Stimulated activated CD8-positive, alpha-beta memory T cell treated with anti-CD3 and anti-CD28 coated beads, Interleukin-7, amount 100 ng/mL, for 24 hours (primary cell): Measurements from ENCODE around the gene PML.

Source experiments
- DNase-seq: peaks from one replicate; pipeline ENCODE4 v3.0.0-alpha.2; 2020; ENCODE audit warnings: low read depth

PML gene

DNA sequence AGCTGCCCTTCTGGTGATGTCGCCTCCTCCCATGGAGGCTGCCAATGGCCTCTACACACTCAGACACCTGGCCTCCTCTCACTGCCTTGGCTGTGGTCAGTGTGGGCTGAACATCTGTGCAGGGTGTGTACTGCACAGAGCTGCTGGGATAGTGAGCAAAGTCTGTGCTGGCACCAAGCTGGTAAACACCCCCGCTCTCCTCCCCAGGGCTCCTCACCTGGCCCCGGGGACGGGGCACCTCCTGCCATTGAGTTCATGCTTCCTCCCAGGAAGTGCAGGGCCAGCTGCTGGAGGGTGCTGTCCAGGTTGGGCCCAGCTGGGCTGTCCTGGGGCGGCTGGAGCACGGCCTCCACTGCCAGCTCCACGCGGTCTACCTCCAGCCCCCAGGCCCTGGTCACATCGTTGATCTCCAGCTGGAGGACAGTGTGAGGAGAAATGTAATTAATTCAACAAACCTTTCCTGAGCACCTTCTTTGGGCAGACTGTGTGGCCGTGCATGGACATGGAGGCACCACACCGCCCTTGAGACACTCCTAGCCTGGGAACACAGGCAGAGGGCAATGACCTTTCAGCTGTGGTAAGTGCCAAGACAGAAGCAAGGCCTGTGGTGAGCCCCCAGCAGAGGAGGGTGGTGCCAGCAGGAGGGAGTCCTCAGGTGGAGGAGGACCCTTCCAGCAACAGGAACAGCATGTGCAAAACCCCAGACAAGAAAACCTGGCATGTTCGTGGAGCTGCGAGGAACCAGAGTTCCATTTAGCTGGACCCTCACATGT, 9.2 kb upstream of the PML start:
- DNase-seq, result no peak

GRCh38 chr15:73986055-73986775, 8.3 kb upstream of the PML start:
- no peak for DNase-seq

- DNase-seq, result no peak
These were observed 7.8 kb upstream of the PML start for GRCh38 chr15:73986776-73987056.

DNA sequence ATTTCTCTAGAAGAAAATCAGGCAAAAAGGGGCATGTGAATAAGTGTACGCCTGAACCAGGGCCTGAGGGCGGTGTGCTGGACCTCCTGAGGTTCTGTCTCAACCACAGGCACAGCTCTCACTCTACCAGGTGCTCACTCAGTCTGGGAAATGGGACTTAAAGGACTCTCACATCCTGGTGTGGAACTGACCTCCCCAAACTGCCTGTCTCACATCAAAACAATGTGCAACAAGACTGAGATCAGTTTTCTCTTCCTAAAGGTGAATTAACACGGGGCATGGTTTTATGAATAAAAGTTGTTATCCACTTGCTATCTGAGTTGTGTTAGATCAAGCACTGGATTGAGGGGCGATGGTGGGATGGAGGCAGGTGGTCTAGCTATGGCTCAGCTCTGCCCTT, 7.3 kb upstream of the PML start:
- DNase-seq, result no peak

GRCh38 chr15:73987681-73988444, 6.7 kb upstream of the PML start:
- no peak for DNase-seq

DNA sequence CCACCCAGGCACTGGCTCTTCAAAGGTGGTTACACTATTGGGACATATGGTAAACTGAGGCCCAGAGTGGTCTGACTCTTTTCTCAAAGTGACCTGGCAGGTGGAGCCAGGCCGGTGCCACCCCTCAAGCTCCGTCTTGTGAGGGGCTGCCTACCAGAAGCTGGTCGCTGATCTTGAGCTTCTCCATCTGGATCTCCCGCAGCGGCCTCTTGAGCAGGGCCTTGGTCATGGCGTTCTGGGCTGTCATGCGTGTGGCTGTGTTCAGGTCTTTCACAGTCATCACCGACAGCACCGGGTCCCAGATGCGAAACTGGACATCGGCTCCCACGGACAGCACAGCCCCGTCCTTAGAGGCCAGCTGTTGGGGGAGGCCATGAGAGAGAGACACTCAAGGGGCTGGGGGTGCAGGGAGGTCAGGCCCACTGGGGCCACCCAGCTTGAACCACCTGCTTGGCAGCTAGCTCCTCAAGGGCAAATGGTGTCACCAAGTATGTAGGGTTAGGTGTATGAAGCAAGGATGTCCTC, 6.0 kb upstream of the PML start:
- no peak for DNase-seq

DNA sequence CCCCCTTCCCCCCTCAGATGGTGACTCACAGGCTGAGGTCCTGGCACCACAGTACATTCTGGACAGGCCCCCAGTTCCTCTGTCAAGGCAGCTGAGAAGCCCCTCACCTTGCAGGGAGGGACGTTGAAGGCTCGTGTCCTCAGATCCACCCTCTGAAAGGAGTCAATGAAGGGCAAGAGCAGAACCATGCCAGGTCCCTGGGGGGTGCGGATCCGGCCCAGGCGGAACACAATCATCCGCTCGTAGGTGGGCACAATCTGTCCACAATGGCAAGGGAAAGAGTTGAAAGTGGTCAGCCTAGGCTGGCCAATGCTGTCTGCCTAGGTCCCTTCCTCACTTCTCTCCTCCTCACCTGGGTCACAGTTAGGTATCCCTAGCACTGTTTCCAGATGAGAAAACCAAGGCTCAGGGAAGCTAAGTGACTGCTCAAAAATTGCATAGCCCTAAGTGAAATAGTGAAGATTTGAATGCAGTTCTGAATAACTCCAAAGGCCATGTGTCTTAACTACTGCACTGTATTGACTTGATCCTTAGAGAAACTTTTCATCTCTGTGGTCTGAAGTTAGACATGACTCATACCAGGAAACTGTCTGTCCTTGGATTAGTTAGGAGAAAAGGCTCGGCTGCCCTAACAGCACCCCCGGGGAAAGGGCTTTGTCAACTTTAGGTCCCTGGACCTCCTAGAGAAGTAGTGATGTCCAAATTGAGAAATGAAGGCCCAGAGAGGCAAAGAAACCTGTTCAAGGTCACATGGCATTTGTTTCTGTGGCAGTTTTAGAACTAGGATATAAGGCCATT, 5.3 kb upstream of the PML start:
- no peak for DNase-seq

DNA sequence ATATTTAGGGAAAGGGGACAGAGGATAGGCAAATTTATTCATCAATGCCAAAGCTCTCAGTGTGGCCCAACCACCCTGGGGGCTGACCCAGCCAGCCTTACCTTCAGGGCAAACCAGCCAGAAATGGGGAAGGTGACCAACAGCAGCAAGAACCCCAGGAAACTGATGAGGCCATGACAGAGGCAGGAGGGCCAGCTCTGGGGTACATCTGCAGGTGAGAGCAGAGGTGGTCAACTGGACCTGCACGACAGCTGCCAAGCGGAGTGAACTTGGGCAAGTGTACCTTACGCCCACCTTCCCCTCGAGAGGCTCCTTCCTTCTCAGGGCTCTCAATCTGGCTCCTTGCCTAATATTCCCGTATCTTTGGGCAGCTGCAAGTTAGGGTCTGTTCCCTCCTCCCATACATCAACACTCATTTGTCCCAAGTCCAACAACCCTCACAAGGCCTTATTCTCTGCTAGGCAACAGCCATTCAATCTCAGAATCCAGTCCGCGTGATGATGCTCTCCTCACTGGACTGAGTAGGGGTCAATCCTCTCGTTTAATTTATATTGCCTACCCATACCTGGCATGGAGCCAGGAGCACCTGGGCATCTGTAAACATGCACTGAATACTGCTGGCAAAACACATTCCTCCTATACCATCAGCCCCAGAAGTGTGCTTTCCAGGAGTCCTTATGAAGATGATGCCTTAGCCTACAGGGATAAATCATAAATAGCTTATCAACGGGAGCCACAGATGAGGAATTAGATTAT, 4.1 kb upstream of the PML start:
- no peak for DNase-seq

GRCh38 chr15:73991260-73991659, 3.3 kb upstream of the PML start:
- no peak for DNase-seq

- DNase-seq, result peak; percentile 93
These were observed 2.6 kb upstream of the PML start, which contains the start of gene STOML1 for GRCh38 chr15:73991726-73992593. TSS of gene STOML1 (minus strand) at chr15:73992295. CDS start at chr15:73992223, 72 bp downstream.

- no peak for DNase-seq
These were observed 2.0 kb upstream of the PML start for GRCh38 chr15:73992594-73992898.

DNA sequence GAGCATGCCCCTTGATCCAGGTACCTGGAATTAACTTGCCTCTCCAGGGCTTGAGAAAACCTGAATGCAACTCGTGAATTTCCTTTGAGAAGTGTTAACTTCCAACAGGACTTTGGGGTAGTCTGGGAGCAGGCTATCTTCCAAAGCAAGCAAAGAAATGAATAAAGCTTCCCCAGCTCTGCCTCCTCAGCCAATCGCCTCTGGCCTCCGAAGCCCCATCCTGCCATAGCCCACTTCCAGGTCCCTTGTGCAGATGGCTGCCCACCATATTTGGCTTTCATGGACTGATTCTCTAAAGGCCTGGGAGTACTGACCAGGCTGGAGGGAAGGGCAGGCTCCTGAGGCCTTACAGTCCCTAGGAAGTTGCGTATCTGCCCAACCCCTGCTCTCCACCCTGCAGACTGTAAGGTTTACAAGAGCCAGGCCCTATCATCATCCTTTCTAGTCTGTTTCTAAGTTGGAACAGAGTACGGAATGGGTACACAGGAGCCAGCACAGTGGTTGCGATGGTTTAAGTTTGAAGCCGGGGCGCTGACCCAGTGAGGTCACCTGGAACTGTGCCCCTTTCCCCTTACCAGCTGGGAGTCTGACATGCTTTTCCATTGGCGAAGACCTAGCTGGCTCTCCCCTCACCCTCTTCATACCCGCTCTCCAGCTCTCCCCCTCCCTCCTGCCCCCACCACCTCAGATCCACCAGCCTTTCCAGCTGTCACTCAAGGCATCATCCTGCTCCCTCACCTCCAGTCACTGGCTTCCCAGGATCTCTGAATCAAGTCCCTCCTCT, 1.1 kb upstream of the PML start:
- no peak for DNase-seq

GRCh38 chr15:73994912-73995622, 551 bp downstream of the PML start:
- DNase-seq, result no peak

GRCh38 chr15:73996267-73996666, 1.8 kb downstream of the PML start:
- DNase-seq, result no peak

- no peak for DNase-seq
These were observed 2.4 kb downstream of the PML start for GRCh38 chr15:73996939-73997338.

DNA sequence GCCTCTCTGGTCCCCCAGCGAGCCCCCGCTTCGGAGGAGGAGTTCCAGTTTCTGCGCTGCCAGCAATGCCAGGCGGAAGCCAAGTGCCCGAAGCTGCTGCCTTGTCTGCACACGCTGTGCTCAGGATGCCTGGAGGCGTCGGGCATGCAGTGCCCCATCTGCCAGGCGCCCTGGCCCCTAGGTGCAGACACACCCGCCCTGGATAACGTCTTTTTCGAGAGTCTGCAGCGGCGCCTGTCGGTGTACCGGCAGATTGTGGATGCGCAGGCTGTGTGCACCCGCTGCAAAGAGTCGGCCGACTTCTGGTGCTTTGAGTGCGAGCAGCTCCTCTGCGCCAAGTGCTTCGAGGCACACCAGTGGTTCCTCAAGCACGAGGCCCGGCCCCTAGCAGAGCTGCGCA, 3.5 kb downstream of the PML start:
- DNase-seq, result no peak

- no peak for DNase-seq
These were observed 12.5 kb downstream of the PML start for GRCh38 chr15:74006774-74007639.

GRCh38 chr15:74007820-74008371, 13.4 kb downstream of the PML start:
- no peak for DNase-seq
